HPDE6-E6E7 (cell line): ENCODE data around the gene ASZ1.
A peak's percentile ranks its signal among the peaks of the same experiment; 100 is the strongest.
"Not testable (repeated sequence)": the region's sequence is repeated elsewhere in the genome, so short reads cannot be mapped to it uniquely, and the experiment has no call there.

Experiments used
- DNase-seq: peaks from one replicate; pipeline ENCODE4 v3.0.0; 2011; ENCODE audit warnings: missing footprints; ENCODE audit errors: extremely low spot score

The ASZ1 gene

GRCh38 chr7:117427258-117427701 lies at the start of gene ASZ1:
TSS of gene ASZ1 (minus strand) at chr7:117427493. CDS start at chr7:117427460, 33 bp downstream.
- DNase-seq: no peak

GRCh38 chr7:117476557-117477215 lies 49.4 kb upstream of the ASZ1 start:
- no peak for DNase-seq

GRCh38 chr7:117472335-117472734 lies 45.0 kb upstream of the ASZ1 start:
- no peak for DNase-seq

- DNase-seq: no peak
These were observed 43.5 kb upstream of the ASZ1 start for GRCh38 chr7:117470777-117471176.

GRCh38 chr7:117468174-117468573 lies 40.9 kb upstream of the ASZ1 start:
- no peak for DNase-seq

- not testable (repeated sequence) for DNase-seq
These were observed 33.5 kb upstream of the ASZ1 start for GRCh38 chr7:117460815-117461214.

GRCh38 chr7:117459735-117460134 lies 32.4 kb upstream of the ASZ1 start:
- no peak for DNase-seq

GRCh38 chr7:117458977-117459583 lies 31.8 kb upstream of the ASZ1 start:
- no peak for DNase-seq

GRCh38 chr7:117448655-117449054 lies 21.4 kb upstream of the ASZ1 start:
- no peak for DNase-seq

- DNase-seq: no peak
These were observed 19.0 kb upstream of the ASZ1 start for GRCh38 chr7:117446220-117446815.

- no peak for DNase-seq
These were observed 17.9 kb upstream of the ASZ1 start for GRCh38 chr7:117445206-117445605.

GRCh38 chr7:117444646-117445045 lies 17.4 kb upstream of the ASZ1 start:
- no peak for DNase-seq

GRCh38 chr7:117435475-117436043 lies 8.3 kb upstream of the ASZ1 start:
- peak; percentile 28 for DNase-seq

- DNase-seq: no peak
These were observed 3.0 kb downstream of the ASZ1 start for GRCh38 chr7:117424090-117424829.

GRCh38 chr7:117414591-117414990 lies 12.7 kb downstream of the ASZ1 start:
- not testable (repeated sequence) for DNase-seq

GRCh38 chr7:117412946-117413559 lies 14.2 kb downstream of the ASZ1 start:
- no peak for DNase-seq

GRCh38 chr7:117412390-117412789 lies 14.9 kb downstream of the ASZ1 start:
- DNase-seq: no peak

GRCh38 chr7:117411539-117411938 lies 15.8 kb downstream of the ASZ1 start:
- DNase-seq: no peak

GRCh38 chr7:117408831-117409230 lies 18.5 kb downstream of the ASZ1 start:
- no peak for DNase-seq

GRCh38 chr7:117405519-117405918 lies 21.8 kb downstream of the ASZ1 start:
- no peak for DNase-seq

- no peak for DNase-seq
These were observed 23.6 kb downstream of the ASZ1 start for GRCh38 chr7:117403737-117404136.

- DNase-seq: no peak
These were observed 25.2 kb downstream of the ASZ1 start for GRCh38 chr7:117402109-117402508.
